Stimulated activated naive CD4-positive, alpha-beta T cell treated with Interleukin-2 at 50 U/mL for 16 hours (primary cell): ENCODE results near the gene KIF6.
"Not testable (repeated sequence)": the region's sequence is repeated elsewhere in the genome, so short reads cannot be mapped to it uniquely, and the experiment has no call there.

Experiments used
- DNase-seq: peaks from one replicate; lab custom pipeline; 2025; lab: John Stamatoyannopoulos, UW

The KIF6 gene

GRCh38 chr6:39550191-39550590, 175.0 kb downstream of the KIF6 start:
- no peak for DNase-seq

GRCh38 chr6:39546731-39547130, 178.5 kb downstream of the KIF6 start:
- DNase-seq = no peak

DNA sequence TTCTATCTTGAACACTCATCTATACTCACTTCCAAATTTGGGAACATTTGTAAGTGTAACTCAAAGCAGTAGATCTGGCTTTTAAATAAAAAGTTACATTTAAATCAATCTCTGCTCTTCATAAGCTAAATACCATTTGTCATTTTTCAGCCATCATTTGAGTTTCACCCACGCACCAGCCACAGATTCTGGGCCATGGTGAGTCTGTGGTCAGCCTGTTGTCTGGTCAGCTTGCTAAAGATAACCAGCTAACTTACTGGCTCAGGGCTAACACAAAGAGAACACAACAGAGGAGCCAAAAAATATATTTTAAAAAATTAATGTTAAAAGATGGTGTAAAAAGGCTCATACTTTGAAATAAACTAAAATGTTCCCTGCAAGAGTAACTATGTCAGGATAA, 181.3 kb downstream of the KIF6 start:
- no peak for DNase-seq

GRCh38 chr6:39543095-39543494, 182.1 kb downstream of the KIF6 start:
- DNase-seq = no peak

GRCh38 chr6:39540454-39540853, 184.8 kb downstream of the KIF6 start:
- no peak for DNase-seq

- DNase-seq = no peak
These were observed 194.9 kb downstream of the KIF6 start for GRCh38 chr6:39530201-39530759.

DNA sequence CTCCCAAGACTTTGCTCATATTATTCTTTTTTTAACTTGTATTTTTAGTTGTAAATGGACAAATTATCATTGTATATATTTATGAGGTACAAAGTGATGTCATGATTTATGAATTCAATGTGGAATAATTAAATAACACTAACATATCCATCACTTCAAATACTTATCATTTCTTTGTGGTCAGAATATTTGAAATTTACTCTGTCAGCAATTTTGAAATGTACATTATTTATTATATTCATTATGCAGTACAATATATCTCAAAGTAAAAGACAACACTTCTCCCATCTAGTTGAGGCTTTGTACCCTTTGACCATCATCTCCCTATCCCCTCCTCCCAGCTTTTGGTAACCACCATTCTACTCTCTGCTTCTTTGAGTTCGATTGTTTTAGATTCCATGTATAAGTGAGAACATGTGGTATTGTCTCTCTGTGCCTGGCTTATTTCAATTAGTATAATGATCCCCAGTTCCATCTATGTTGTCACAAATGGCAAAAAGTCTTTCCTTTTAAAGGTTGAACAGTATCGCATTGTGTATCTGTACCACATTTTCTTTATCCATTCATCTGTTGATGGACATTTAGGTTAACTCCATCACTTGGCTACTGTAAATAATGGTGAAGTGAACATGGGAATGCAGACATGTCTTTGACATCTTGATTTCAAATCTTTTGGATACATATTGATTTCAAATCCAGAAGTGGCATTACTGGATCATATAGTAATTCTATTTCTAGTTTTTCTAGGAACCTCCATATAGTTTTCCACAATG, 197.2 kb downstream of the KIF6 start:
- no peak for DNase-seq

GRCh38 chr6:39524007-39524406, 201.2 kb downstream of the KIF6 start:
- no peak for DNase-seq

DNA sequence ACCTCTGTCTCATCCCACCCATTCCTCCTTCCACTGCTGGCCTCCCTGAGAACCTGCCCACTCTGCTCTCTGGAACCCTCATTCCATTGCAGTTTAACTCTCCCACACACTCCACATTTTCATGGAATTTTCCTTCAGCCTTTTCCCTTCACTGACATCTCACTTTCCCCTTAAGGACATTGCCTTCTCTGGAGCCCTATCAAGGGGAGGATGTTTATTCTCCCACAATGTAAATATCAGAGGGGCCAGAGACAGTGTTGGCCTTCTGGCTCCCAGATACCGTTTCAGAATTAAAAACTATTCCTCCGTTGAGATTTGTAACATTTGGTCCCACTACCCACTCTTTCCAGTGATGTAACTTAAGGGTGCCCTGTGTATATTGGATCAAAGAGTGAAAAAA, 203.2 kb downstream of the KIF6 start:
- no peak for DNase-seq

- DNase-seq = no peak
These were observed 204.3 kb downstream of the KIF6 start for GRCh38 chr6:39520916-39521315.

DNA sequence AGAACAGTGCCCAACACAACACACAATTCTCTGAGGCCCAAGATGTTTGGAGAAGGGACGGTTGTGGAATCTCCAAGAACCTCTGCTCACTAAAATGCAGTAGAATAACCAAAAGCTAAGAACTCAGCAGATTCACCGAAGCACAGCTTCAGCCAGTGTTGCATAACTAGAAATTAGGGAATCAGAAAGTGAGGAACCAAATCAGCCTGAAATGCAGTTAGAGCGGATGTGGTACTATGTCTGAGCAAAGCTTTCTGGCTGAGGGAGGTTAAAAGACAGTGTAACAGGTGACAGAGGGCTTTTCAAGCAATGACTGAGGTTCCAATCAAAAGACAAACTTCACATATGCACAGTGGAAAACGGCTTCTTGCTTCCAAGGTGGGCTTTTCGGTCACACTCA, 204.8 kb downstream of the KIF6 start:
- DNase-seq = no peak

DNA sequence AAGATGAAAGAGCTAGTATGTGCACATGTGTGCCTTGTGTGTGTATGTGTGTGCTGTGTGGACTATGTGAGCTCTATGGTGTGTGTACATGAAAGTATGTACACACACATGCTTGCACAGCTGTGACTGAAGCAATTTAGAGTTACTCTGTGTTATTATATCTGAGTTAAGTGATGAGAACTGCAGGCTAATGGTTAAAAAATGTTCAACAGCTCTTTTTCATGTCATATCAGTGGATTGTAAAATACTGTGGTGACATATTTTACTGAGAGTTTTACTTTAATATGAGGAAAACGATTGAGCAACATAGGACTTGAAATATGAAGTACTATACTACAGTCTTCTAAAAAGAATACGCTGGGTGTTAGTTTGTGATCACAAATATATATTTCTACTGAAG, 207.0 kb downstream of the KIF6 start:
- no peak for DNase-seq

GRCh38 chr6:39517756-39518155, 207.5 kb downstream of the KIF6 start:
- no peak for DNase-seq

- no peak for DNase-seq
These were observed 208.7 kb downstream of the KIF6 start for GRCh38 chr6:39516471-39516870.

GRCh38 chr6:39515471-39515870, 209.7 kb downstream of the KIF6 start:
- DNase-seq = no peak

DNA sequence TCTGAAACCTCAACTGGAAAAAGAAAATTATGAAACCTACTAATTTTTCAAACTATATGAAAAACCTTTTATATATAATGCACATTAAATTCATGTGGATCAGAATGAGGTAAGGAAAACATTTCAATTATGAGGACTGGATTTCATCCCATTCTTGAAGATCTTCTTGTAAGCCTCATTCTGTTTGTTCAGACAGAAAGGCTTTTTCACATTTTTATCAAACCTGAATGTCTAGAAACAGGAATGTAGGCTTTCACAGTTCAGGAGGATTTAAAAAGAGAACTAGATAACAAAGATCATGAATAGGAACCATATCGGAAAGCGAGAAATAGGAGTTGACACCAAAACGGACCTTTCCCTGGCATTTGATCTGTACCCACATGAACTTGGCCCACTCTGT, 210.2 kb downstream of the KIF6 start:
- no peak for DNase-seq

- DNase-seq = not testable (repeated sequence)
These were observed 215.4 kb downstream of the KIF6 start for GRCh38 chr6:39509831-39510230.

- DNase-seq = no peak
These were observed 216.7 kb downstream of the KIF6 start for GRCh38 chr6:39508515-39508914.

GRCh38 chr6:39507331-39507998, 217.7 kb downstream of the KIF6 start:
- DNase-seq = no peak

- not testable (repeated sequence) for DNase-seq
These were observed 222.7 kb downstream of the KIF6 start for GRCh38 chr6:39502362-39502955.

- DNase-seq = no peak
These were observed 226.2 kb downstream of the KIF6 start for GRCh38 chr6:39499053-39499452.

DNA sequence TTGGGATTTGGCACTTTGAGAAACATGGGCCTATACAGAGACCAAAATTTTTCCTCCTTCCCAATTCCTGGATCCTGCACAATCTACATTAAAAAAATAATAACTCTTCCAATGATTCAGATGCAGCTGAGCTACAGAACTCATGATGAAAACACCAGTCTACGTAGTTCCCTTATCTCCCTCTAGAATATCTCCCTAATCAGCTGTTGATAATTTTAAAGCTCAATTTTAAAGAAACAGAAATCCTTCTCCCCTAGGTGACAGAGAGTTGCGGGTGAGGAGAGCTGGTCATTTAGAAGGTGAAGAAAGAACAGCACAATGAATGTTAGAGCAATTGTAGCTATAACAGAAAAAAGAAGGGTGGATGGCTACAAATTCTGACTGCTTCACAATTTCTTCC, 227.1 kb downstream of the KIF6 start:
- DNase-seq = no peak

DNA sequence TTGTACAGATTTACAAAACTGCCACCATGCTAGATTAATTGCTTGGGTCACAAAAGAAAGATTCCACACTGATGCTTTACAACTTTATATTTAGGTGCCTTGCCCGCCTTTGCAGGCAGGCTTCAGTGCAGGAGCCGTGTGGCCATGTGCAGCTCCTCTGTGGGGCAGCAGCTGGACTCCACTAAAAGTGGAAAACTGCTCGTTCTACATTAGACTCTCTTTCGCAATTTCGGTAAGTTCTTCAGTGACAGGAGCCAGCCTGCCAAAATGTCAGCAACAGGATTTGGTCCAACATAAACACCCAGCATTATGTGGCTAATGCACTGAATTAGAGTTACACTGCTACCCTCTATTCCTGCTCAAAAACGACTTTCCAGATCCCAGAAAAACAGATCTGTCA, 228.3 kb downstream of the KIF6 start:
- DNase-seq = no peak
